ENCODE measurements around the gene SESTD1. TPM values are rescaled to one million over a fixed set of nuclear protein-coding genes. Genes with fewer than 3 reads are reported as not detected.

Gene SESTD1
- total RNA-seq, 3 donors from 2014 or later: 54.1 to 137 (median 54.9) TPM

DNA sequence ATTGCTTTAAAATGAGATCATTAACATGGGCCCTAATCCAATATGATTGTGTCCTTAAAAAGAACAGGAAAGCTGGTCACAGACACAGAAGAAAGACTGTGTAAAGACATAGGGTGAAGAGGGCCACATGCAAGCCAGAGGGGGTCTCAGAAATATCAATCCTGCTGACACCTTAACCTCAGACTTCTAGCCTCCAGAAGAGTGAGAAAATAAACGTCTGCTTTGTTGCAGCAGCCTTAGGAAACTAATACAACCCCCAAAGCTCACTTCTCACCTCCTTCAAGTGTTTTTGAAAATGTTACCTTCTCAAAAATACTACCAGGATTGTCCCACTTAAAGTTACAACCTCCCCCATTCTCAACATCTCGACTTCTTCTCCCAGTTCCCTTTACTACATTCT lies 39.8 kb upstream of the SESTD1 start:
- intact Hi-C loops (cut with DNase I; ENCODE audit: low total_unique reads): no loop called here
- Histone ChIP-seq H3K4me1 (no peaks in the 10 kb centered on the region), H3K4me3 (no peak overlapping the region), H3K27me3 (no peaks in the 10 kb centered on the region), H3K9me3 (no peaks in the 10 kb centered on the region), H3K27ac (no peak overlapping the region), H3K36me3 (no peaks in the 10 kb centered on the region)
- DNase-seq (ENCODE audit: low spot score in 2 of 2): no peak
- TF ChIP-seq, protein P1, sequence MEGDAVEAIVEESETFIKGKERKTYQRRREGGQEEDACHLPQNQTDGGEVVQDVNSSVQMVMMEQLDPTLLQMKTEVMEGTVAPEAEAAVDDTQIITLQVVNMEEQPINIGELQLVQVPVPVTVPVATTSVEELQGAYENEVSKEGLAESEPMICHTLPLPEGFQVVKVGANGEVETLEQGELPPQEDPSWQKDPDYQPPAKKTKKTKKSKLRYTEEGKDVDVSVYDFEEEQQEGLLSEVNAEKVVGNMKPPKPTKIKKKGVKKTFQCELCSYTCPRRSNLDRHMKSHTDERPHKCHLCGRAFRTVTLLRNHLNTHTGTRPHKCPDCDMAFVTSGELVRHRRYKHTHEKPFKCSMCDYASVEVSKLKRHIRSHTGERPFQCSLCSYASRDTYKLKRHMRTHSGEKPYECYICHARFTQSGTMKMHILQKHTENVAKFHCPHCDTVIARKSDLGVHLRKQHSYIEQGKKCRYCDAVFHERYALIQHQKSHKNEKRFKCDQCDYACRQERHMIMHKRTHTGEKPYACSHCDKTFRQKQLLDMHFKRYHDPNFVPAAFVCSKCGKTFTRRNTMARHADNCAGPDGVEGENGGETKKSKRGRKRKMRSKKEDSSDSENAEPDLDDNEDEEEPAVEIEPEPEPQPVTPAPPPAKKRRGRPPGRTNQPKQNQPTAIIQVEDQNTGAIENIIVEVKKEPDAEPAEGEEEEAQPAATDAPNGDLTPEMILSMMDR (IDR thresholded peaks at IDR 0.05): no peak
- no peak for TF ChIP-seq POLR2A (IDR thresholded peaks at IDR 0.05)
- no peak for TF ChIP-seq POLR2AphosphoS5 (IDR thresholded peaks at IDR 0.05)

DNA sequence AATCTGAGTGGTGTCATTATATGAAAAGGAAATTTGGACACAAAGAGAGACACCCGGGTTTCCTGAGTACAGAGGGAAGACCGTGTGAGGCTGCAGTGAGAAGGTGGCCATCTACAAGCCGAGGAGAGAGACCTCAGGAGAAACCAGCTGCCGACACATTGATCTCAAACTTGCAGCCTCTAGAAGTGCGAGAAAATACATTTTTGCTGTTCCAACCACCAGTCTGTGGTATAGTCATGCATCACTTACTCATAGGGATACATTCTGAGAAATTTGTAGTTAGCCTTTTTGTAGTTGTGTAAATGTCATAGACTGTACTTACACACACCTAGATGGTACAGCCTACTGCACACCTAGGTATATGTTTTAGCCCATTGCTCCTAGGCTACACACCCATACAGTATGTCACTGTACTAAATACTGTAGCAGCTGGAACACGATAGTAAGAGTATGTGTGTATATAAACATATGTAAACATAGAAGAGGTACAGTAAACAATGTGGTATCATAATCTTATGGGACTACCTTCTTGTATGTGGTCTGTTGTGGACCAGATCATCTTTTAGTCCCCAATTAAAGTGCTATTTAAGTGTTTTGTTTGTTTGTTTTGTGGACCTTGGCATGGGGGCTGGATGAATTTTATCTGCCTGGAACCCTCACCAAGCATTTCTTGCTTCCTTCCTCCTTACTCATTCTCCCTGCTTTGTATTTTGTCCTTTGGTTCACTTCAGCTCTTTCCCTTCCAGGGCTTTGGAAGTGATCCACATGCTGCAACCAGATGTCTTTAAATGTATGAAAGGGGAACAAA lies 38.3 kb upstream of the SESTD1 start:
- Histone ChIP-seq H3K4me3 (no peak overlapping the region), H3K27me3 (no peaks in the 10 kb centered on the region), H3K9me3 (no peaks in the 10 kb centered on the region), H3K36me3 (no peaks in the 10 kb centered on the region), H3K4me1 (no peaks in the 10 kb centered on the region), H3K27ac (no peak overlapping the region)
- no peak for DNase-seq (ENCODE audit: low spot score in 2 of 2)
- intact Hi-C loops (cut with DNase I; ENCODE audit: low total_unique reads): no loop called here
- TF ChIP-seq POLR2A (IDR thresholded peaks at IDR 0.05) (no peak), POLR2AphosphoS5 (IDR thresholded peaks at IDR 0.05) (no peak)
- TF ChIP-seq, protein P1 (IDR thresholded peaks at IDR 0.05): no peak

DNA sequence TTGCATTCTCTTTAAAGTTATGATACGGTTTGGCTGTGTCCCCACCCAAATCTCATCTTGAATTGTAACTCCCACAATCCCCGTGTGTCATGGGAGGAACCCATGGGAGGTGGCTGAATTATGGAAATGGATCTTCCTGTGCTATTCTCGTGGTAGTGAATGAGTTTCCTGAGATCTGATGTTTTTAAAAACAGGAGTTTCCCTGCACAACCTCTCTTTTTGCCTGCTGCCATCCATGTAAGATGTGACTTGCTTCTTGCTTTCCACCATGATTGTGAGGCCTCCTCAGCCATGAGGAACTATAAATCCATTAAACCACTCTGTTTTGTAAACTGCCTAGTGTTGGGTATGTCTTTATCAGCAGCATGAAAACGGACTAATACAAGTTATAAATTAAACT lies 37.5 kb upstream of the SESTD1 start:
- TF ChIP-seq POLR2A (IDR thresholded peaks at IDR 0.05) (no peak), POLR2AphosphoS5 (IDR thresholded peaks at IDR 0.05) (no peak)
- TF ChIP-seq, protein P1 (IDR thresholded peaks at IDR 0.05): no peak
- H3K4me1 ChIP-seq: no peaks in the 10 kb centered on the region
- intact Hi-C loops (cut with DNase I; ENCODE audit: low total_unique reads): no loop called here
- no peak overlapping the region for H3K27ac ChIP-seq
- H3K36me3 ChIP-seq: no peaks in the 10 kb centered on the region
- H3K9me3 ChIP-seq: no peaks in the 10 kb centered on the region
- H3K27me3 ChIP-seq: no peaks in the 10 kb centered on the region
- DNase-seq (ENCODE audit: low spot score in 2 of 2): no peak
- no peak overlapping the region for H3K4me3 ChIP-seq

DNA sequence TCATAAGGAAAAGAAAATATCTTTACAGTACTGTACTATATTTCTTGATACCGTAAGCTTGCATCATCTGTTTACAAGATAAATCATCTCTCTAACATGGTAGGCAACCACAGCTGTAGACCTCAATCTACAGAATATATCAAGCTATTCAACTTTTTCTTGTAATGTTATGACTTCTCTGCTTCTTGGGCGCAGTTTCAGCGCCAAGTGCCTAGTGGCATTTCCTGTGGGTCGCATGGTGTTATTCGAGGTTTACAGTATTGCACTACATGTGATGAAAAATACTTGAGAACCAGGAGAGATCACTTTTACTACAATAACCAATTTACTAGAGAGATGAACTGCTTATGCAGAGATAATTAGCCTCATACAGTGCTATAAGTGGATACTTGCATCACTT lies 34.0 kb upstream of the SESTD1 start:
- no peak for DNase-seq (ENCODE audit: low spot score in 2 of 2)
- H3K9me3 ChIP-seq: no peaks in the 10 kb centered on the region
- H3K36me3 ChIP-seq: no peaks in the 10 kb centered on the region
- no peaks in the 10 kb centered on the region for H3K4me1 ChIP-seq
- intact Hi-C loops (cut with DNase I; ENCODE audit: low total_unique reads): no loop called here
- H3K4me3 ChIP-seq: no peak overlapping the region
- H3K27ac ChIP-seq: no peak overlapping the region
- no peaks in the 10 kb centered on the region for H3K27me3 ChIP-seq
- TF ChIP-seq, protein P1 (IDR thresholded peaks at IDR 0.05): no peak
- TF ChIP-seq POLR2AphosphoS5 (IDR thresholded peaks at IDR 0.05) (no peak), POLR2A (IDR thresholded peaks at IDR 0.05) (no peak)

DNA sequence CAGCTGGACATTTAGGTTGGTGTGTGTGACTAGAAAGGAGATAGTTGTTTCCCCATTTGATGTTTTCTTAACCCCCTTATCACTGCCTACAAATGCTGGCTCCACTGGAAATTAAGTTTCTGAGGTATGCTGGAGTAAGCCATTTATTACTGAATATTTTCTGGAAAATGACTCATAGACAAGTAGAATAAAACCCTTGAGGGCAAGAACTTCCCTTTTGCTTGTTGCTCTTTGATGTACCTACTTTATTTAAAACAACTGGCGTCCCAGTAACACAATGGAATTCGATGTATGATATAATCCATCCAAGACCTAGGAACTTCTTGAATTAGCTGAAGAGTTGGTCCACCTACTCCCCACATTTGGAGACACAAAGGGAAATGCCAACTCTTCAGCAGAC lies 33.3 kb upstream of the SESTD1 start:
- DNase-seq (ENCODE audit: low spot score in 2 of 2): no peak
- Histone ChIP-seq H3K9me3 (no peaks in the 10 kb centered on the region), H3K27me3 (no peaks in the 10 kb centered on the region), H3K36me3 (no peaks in the 10 kb centered on the region), H3K4me1 (no peaks in the 10 kb centered on the region), H3K27ac (no peak overlapping the region), H3K4me3 (no peak overlapping the region)
- intact Hi-C loops (cut with DNase I; ENCODE audit: low total_unique reads): no loop called here
- TF ChIP-seq, protein P1 (IDR thresholded peaks at IDR 0.05): no peak
